Gastrocnemius medialis (tissue), 4 donors: ENCODE data around the gene PRSS33.

ENCODE experiments used
- CTCF ChIP-seq, 5 experiments: fragments of 450-650 bp in 3 of 5; fragments of 200-600 bp in 2 of 5; sonication (generic) in 2 of 5; IDR thresholded peaks in 4 of 5; conservative IDR thresholded peaks in 1 of 5; 1 replicate in 4 of 5; 2 replicates in 1 of 5; pipeline ENCODE4 v1.5.1; 2016 to 2019; ENCODE audit warnings: antibody characterized with exemption in 5 of 5, mild to moderate bottlenecking in 3 of 5, moderate library complexity in 3 of 5
- POLR2A ChIP-seq, 2 donors: fragments of 450-650 bp; IDR thresholded peaks; one replicate each; pipeline ENCODE4 v1.6.1; 2017; ENCODE audit warnings: antibody characterized with exemption in 2 of 2, mild to moderate bottlenecking in 2 of 2, moderate library complexity in 2 of 2

GRCh38 chr16:2756288-2757015, 30.9 kb downstream of the PRSS33 start:
- TF ChIP-seq CTCF (IDR thresholded peaks at IDR 0.05 in 4 of 5, conservative IDR thresholded peaks at IDR 0.05 in 1 of 5) (no peak), POLR2A (IDR thresholded peaks at IDR 0.05) (no peak)
